Neural cell (in vitro differentiated cells): ENCODE results near the gene PARP9. TPM values are rescaled to one million over a fixed set of nuclear protein-coding genes. Genes with fewer than 3 reads are reported as not detected.

Experiments
- H2AFZ ChIP-seq: fragments of 200-600, 300-800 bp; sonication (generic), shearing (Covaris generic); 2 replicates; pipeline ENCODE4 v1.6.0; 2014; ENCODE audit warnings: low read depth, mild to moderate bottlenecking, antibody characterized with exemption, low read length, moderate library complexity
- H3F3A ChIP-seq: fragments of 200-600 bp; shearing (Covaris generic); 2 replicates; pipeline ENCODE4 v1.6.1; 2016; ENCODE audit warnings: mild to moderate bottlenecking, moderate library complexity, mixed read lengths, antibody characterized with exemption, low read length; ENCODE audit not compliant: insufficient read depth, poor library complexity, severe bottlenecking
- H3K27ac ChIP-seq: fragments of 200-600, 300-800 bp; sonication (generic), shearing (Covaris generic); 2 replicates; pipeline ENCODE4 v1.5.1; 2014; ENCODE audit warnings: mild to moderate bottlenecking, low read length, moderate library complexity
- H3K27me3 ChIP-seq: fragments of 300-800, 200-600 bp; sonication (generic), shearing (Covaris generic); 2 replicates; pipeline ENCODE4 v1.6.0; 2014; ENCODE audit warnings: mild to moderate bottlenecking, low read depth, low read length, moderate library complexity; ENCODE audit not compliant: insufficient read depth
- H3K36me3 ChIP-seq: fragments of 300-800, 200-600 bp; sonication (generic), shearing (Covaris generic); 2 replicates; pipeline ENCODE4 v1.5.1; 2014; ENCODE audit warnings: mild to moderate bottlenecking, antibody characterized with exemption, low read length, moderate library complexity; ENCODE audit not compliant: insufficient read depth
- H3K4me2 ChIP-seq: fragments of 300-800, 200-600 bp; sonication (generic), shearing (Covaris generic); 2 replicates; pipeline ENCODE4 v1.6.0; 2014; ENCODE audit warnings: mild to moderate bottlenecking, low read length
- H3K4me3 ChIP-seq: fragments of 300-800, 200-600 bp; sonication (generic), shearing (Covaris generic); 2 replicates; pipeline ENCODE4 v1.5.1; 2014; ENCODE audit warnings: mild to moderate bottlenecking, low read length, moderate library complexity
- H3K79me2 ChIP-seq: fragments of 200-600 bp; shearing (Covaris generic); replicated peaks from 2 replicates; pipeline ENCODE4 v1.6.0; 2014; ENCODE audit warnings: mild to moderate bottlenecking, low read length, moderate library complexity; ENCODE audit not compliant: insufficient read depth
- H3K9ac ChIP-seq: fragments of 300-800, 200-600 bp; sonication (generic), shearing (Covaris generic); 2 replicates; pipeline ENCODE4 v1.6.1; 2016; ENCODE audit warnings: mild to moderate bottlenecking, low read length, mixed read lengths
- H3K9me2 ChIP-seq: fragments of 200-600 bp; shearing (Covaris generic); 2 replicates; pipeline ENCODE4 v1.6.1; 2016; ENCODE audit warnings: mild to moderate bottlenecking, low read length, mixed read lengths; ENCODE audit not compliant: insufficient read depth
- H3K9me3 ChIP-seq: fragments of 200-600, 300-800 bp; sonication (generic), shearing (Covaris generic); 2 replicates; pipeline ENCODE4 v1.6.1; 2016; ENCODE audit warnings: mild to moderate bottlenecking, mixed run types, low read length, moderate library complexity, mixed read lengths
- H4K20me1 ChIP-seq: fragments of 200-600 bp; shearing (Covaris generic); 2 replicates; pipeline ENCODE4 v1.6.1; 2016; ENCODE audit warnings: mild to moderate bottlenecking, mixed run types; ENCODE audit not compliant: insufficient read depth
- CTCF ChIP-seq: fragments of 450-650 bp; IDR thresholded peaks from 2 replicates; pipeline ENCODE4 v1.5.1; 2014; ENCODE audit warnings: antibody characterized with exemption, mild to moderate bottlenecking, moderate library complexity; ENCODE audit not compliant: poor library complexity, severe bottlenecking
- EP300 ChIP-seq: fragments of 450-650 bp; conservative IDR thresholded peaks from 2 replicates; pipeline ENCODE4 v1.6.1; 2014; ENCODE audit warnings: antibody characterized with exemption, mild to moderate bottlenecking, moderate library complexity; ENCODE audit not compliant: poor library complexity, severe bottlenecking
- EZH2 ChIP-seq: fragments of 200-600, 300-800 bp; shearing (Covaris generic), sonication (generic); IDR thresholded peaks from 2 replicates; pipeline ENCODE4 v1.6.1; 2014; ENCODE audit warnings: antibody characterized with exemption, low read length, borderline replicate concordance, mild to moderate bottlenecking; ENCODE audit not compliant: insufficient read depth, poor library complexity, severe bottlenecking
- MXI1 ChIP-seq: fragments of 450-650 bp; conservative IDR thresholded peaks from 2 replicates; pipeline ENCODE4 v1.6.1; 2014; ENCODE audit warnings: antibody characterized with exemption, mild to moderate bottlenecking; ENCODE audit not compliant: poor library complexity, severe bottlenecking
- POLR2AphosphoS5 ChIP-seq: IDR thresholded peaks from 2 replicates; pipeline ENCODE4 v1.6.1; 2012
- RAD21 ChIP-seq: fragments of 450-650 bp; conservative IDR thresholded peaks from 2 replicates; pipeline ENCODE4 v1.6.1; 2014; ENCODE audit warnings: antibody characterized with exemption, mild to moderate bottlenecking, moderate library complexity
- REST ChIP-seq: IDR thresholded peaks from 2 replicates; pipeline ENCODE4 v1.6.1; 2012; ENCODE audit warnings: borderline replicate concordance
- SMC3 ChIP-seq: fragments of 450-650 bp; conservative IDR thresholded peaks from 2 replicates; pipeline ENCODE4 v1.6.1; 2014; ENCODE audit warnings: antibody characterized with exemption, mild to moderate bottlenecking, moderate library complexity; ENCODE audit not compliant: poor library complexity
- TAF1 ChIP-seq: IDR thresholded peaks from 2 replicates; pipeline ENCODE4 v1.6.1; 2012; ENCODE audit warnings: low read depth
- polyA plus RNA-seq: library from polyadenylated mRNA; depleted of rRNA; stranded (reverse); fragments of >200 nt; gene quantifications from 2 replicates; pipeline ENCODE4 v1.2.3, GENCODE V29; 2014

PARP9 gene
- polyA plus RNA-seq, 1 donor from 2014 or later, result not detected

- H3K4me2 ChIP-seq, result no peak within 1 kb of the TSS
- no peak within 1 kb of the TSS for H3K4me3 ChIP-seq
- no peaks in the 10 kb centered on the region for H3F3A ChIP-seq
- peaks cover 3% of the 10 kb centered on the region for H3K27me3 ChIP-seq
- TF ChIP-seq EP300 (no peak), TAF1 (no peak), CTCF (no peak), EZH2 (no peak), POLR2AphosphoS5 (no peak)
- H3K9ac ChIP-seq, result no peak within 1 kb of the TSS
- H3K9me2 ChIP-seq, result no peaks in the 10 kb centered on the region
- H3K9me3 ChIP-seq, result peaks cover 9% of the 10 kb centered on the region
- no peak within 1 kb of the TSS for H3K27ac ChIP-seq
- no peaks in the 10 kb centered on the region for H3K36me3 ChIP-seq
- H2AFZ ChIP-seq, result no peak within 1 kb of the TSS
- H4K20me1 ChIP-seq, result no peaks in the 10 kb centered on the region
- no peaks in the 10 kb centered on the region for H3K79me2 ChIP-seq
Observed at GRCh38 chr3:122577409-122578031, 13.4 kb upstream of the PARP9 start, which contains the start of gene PARP15. PARP15 (plus strand) TSS chr3:122577650; CDS start chr3:122577668, 18 bp downstream.

GRCh38 chr3:122576174-122576940 lies 12.3 kb upstream of the PARP9 start:
- Histone ChIP-seq H3K27ac (no peak overlapping the region), H3K9me3 (peaks cover under 1% of the 10 kb centered on the region), H4K20me1 (no peaks in the 10 kb centered on the region), H3K9ac (no peak overlapping the region), H3K4me3 (no peak overlapping the region), H3K36me3 (no peaks in the 10 kb centered on the region), H3K4me2 (no peak overlapping the region), H3K9me2 (no peaks in the 10 kb centered on the region), H3K79me2 (no peaks in the 10 kb centered on the region), H2AFZ (no peak overlapping the region), H3F3A (no peaks in the 10 kb centered on the region), H3K27me3 (peaks cover 3% of the 10 kb centered on the region)
- TF ChIP-seq MXI1 (no peak), REST (no peak), EZH2 (no peak), TAF1 (no peak), EP300 (no peak), SMC3 (no peak), CTCF (no peak), RAD21 (no peak)
